ENCODE results near the gene RHOF. TPM values are rescaled to one million over a fixed set of nuclear protein-coding genes. Genes with fewer than 3 reads are reported as not detected.

The RHOF gene
- total and polyA plus RNA-seq, 2 of the 8 experiments (the other 6 are each of a cell fraction or from before 2014, with no cell fraction given) = 23.8 to 31.9 TPM

DNA sequence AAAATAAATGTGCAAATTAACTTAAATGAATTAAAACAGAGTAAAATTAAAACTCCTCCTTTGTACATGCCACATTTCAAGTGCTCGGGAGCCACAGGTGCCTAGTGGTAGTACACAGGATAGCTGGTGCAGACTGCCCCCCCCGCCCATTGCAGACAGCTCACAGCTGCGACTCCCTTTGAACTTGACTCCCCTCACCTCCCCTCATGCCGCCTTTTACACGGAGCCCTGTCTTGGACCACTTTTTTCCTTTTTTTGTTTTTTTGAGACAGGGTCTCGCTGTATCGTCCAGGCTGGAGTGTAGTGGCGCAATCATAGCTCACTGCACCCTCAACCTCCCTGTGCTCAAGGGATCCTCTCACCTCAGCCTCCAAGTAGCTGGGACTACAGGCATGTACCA, 21.8 kb upstream of the RHOF start (continued):
- TF ChIP-seq, protein P1, sequence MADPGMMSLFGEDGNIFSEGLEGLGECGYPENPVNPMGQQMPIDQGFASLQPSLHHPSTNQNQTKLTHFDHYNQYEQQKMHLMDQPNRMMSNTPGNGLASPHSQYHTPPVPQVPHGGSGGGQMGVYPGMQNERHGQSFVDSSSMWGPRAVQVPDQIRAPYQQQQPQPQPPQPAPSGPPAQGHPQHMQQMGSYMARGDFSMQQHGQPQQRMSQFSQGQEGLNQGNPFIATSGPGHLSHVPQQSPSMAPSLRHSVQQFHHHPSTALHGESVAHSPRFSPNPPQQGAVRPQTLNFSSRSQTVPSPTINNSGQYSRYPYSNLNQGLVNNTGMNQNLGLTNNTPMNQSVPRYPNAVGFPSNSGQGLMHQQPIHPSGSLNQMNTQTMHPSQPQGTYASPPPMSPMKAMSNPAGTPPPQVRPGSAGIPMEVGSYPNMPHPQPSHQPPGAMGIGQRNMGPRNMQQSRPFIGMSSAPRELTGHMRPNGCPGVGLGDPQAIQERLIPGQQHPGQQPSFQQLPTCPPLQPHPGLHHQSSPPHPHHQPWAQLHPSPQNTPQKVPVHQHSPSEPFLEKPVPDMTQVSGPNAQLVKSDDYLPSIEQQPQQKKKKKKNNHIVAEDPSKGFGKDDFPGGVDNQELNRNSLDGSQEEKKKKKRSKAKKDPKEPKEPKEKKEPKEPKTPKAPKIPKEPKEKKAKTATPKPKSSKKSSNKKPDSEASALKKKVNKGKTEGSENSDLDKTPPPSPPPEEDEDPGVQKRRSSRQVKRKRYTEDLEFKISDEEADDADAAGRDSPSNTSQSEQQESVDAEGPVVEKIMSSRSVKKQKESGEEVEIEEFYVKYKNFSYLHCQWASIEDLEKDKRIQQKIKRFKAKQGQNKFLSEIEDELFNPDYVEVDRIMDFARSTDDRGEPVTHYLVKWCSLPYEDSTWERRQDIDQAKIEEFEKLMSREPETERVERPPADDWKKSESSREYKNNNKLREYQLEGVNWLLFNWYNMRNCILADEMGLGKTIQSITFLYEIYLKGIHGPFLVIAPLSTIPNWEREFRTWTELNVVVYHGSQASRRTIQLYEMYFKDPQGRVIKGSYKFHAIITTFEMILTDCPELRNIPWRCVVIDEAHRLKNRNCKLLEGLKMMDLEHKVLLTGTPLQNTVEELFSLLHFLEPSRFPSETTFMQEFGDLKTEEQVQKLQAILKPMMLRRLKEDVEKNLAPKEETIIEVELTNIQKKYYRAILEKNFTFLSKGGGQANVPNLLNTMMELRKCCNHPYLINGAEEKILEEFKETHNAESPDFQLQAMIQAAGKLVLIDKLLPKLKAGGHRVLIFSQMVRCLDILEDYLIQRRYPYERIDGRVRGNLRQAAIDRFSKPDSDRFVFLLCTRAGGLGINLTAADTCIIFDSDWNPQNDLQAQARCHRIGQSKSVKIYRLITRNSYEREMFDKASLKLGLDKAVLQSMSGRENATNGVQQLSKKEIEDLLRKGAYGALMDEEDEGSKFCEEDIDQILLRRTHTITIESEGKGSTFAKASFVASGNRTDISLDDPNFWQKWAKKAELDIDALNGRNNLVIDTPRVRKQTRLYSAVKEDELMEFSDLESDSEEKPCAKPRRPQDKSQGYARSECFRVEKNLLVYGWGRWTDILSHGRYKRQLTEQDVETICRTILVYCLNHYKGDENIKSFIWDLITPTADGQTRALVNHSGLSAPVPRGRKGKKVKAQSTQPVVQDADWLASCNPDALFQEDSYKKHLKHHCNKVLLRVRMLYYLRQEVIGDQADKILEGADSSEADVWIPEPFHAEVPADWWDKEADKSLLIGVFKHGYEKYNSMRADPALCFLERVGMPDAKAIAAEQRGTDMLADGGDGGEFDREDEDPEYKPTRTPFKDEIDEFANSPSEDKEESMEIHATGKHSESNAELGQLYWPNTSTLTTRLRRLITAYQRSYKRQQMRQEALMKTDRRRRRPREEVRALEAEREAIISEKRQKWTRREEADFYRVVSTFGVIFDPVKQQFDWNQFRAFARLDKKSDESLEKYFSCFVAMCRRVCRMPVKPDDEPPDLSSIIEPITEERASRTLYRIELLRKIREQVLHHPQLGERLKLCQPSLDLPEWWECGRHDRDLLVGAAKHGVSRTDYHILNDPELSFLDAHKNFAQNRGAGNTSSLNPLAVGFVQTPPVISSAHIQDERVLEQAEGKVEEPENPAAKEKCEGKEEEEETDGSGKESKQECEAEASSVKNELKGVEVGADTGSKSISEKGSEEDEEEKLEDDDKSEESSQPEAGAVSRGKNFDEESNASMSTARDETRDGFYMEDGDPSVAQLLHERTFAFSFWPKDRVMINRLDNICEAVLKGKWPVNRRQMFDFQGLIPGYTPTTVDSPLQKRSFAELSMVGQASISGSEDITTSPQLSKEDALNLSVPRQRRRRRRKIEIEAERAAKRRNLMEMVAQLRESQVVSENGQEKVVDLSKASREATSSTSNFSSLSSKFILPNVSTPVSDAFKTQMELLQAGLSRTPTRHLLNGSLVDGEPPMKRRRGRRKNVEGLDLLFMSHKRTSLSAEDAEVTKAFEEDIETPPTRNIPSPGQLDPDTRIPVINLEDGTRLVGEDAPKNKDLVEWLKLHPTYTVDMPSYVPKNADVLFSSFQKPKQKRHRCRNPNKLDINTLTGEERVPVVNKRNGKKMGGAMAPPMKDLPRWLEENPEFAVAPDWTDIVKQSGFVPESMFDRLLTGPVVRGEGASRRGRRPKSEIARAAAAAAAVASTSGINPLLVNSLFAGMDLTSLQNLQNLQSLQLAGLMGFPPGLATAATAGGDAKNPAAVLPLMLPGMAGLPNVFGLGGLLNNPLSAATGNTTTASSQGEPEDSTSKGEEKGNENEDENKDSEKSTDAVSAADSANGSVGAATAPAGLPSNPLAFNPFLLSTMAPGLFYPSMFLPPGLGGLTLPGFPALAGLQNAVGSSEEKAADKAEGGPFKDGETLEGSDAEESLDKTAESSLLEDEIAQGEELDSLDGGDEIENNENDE (IDR thresholded peaks at IDR 0.05; ENCODE audit: insufficient replicate concordance, low read length) = no peak
- TF ChIP-seq KDM4A (IDR thresholded peaks at IDR 0.05; ENCODE audit: low read depth, low read length, severe bottlenecking) = no peak
- TF ChIP-seq HDAC2 (IDR thresholded peaks at IDR 0.05; ENCODE audit: borderline replicate concordance in 1 of 2, low read depth in 2 of 2, low read length in 2 of 2) = no peak
- no peak for TF ChIP-seq HDAC6 (IDR thresholded peaks at IDR 0.05; ENCODE audit: low read depth, low read length)
- no peak for TF ChIP-seq TCF12 (IDR thresholded peaks at IDR 0.05; ENCODE audit: low read depth, low read length)
